HUES48 (cell line): Measurements from ENCODE around the gene SPDYE17.
"Not testable (repeated sequence)": the region's sequence is repeated elsewhere in the genome, so short reads cannot be mapped to it uniquely, and the experiment has no call there.

Source experiments
- H3K27ac ChIP-seq: one replicate; pipeline ENCODE4 v1.7.0; 2013; ENCODE audit warnings: low read depth, low read length, inconsistent platforms
- H3K27me3 ChIP-seq: 2 replicates; pipeline ENCODE4 v1.6.1; 2013; ENCODE audit warnings: mild to moderate bottlenecking, low read length; ENCODE audit not compliant: control insufficient read depth, insufficient read depth
- H3K36me3 ChIP-seq: 2 replicates; pipeline ENCODE4 v1.6.1; 2013; ENCODE audit warnings: low read length; ENCODE audit not compliant: control insufficient read depth, insufficient read depth
- H3K4me1 ChIP-seq: 2 replicates; pipeline ENCODE4 v1.6.1; 2013; ENCODE audit warnings: mild to moderate bottlenecking, low read length; ENCODE audit not compliant: control insufficient read depth, insufficient read depth
- H3K4me3 ChIP-seq: 2 replicates; pipeline ENCODE4 v1.5.1; 2013; ENCODE audit warnings: mild to moderate bottlenecking, low read depth, low read length
- H3K9ac ChIP-seq: 2 replicates; pipeline ENCODE4 v1.6.1; 2013; ENCODE audit warnings: mild to moderate bottlenecking, low read depth, low read length, moderate library complexity
- H3K9me3 ChIP-seq: 2 replicates; pipeline ENCODE4 v1.6.1; 2013; ENCODE audit warnings: low read length; ENCODE audit not compliant: control insufficient read depth, insufficient read depth

Gene SPDYE17

GRCh38 chr7:76983333-76983732 lies 48.8 kb downstream of the SPDYE17 start:
- H3K4me1 ChIP-seq, H3K9me3 ChIP-seq, H3K9ac ChIP-seq, H3K27ac ChIP-seq, H3K36me3 ChIP-seq, H3K27me3 ChIP-seq, H3K4me3 ChIP-seq: not testable (repeated sequence)

GRCh38 chr7:76982501-76982900 lies 49.7 kb downstream of the SPDYE17 start:
- not testable (repeated sequence) for H3K9ac ChIP-seq, H3K9me3 ChIP-seq, H3K36me3 ChIP-seq, H3K4me3 ChIP-seq, H3K4me1 ChIP-seq, H3K27ac ChIP-seq, H3K27me3 ChIP-seq

GRCh38 chr7:76981187-76981970 lies 50.8 kb downstream of the SPDYE17 start:
- H3K4me3 ChIP-seq, H3K27ac ChIP-seq, H3K9ac ChIP-seq, H3K27me3 ChIP-seq, H3K9me3 ChIP-seq, H3K36me3 ChIP-seq, H3K4me1 ChIP-seq: not testable (repeated sequence)

- not testable (repeated sequence) for H3K9me3 ChIP-seq, H3K4me3 ChIP-seq, H3K9ac ChIP-seq, H3K36me3 ChIP-seq, H3K27ac ChIP-seq, H3K4me1 ChIP-seq, H3K27me3 ChIP-seq
Measured at GRCh38 chr7:76980576-76980975, 51.6 kb downstream of the SPDYE17 start.

- not testable (repeated sequence) for H3K36me3 ChIP-seq, H3K27ac ChIP-seq, H3K9me3 ChIP-seq, H3K9ac ChIP-seq, H3K4me3 ChIP-seq, H3K27me3 ChIP-seq, H3K4me1 ChIP-seq
Measured at GRCh38 chr7:76977761-76978367, 54.3 kb downstream of the SPDYE17 start.

GRCh38 chr7:76974793-76975579 lies 57.2 kb downstream of the SPDYE17 start:
- H3K9me3 ChIP-seq, H3K4me1 ChIP-seq: not testable (repeated sequence)

GRCh38 chr7:76974336-76974735 lies 57.8 kb downstream of the SPDYE17 start:
- not testable (repeated sequence) for H3K9ac ChIP-seq, H3K9me3 ChIP-seq, H3K4me3 ChIP-seq, H3K36me3 ChIP-seq, H3K27me3 ChIP-seq, H3K4me1 ChIP-seq, H3K27ac ChIP-seq

More at GRCh38 chr7:76974793-76975579, 57.2 kb downstream of the SPDYE17 start:
- H3K9ac ChIP-seq, H3K36me3 ChIP-seq, H3K4me3 ChIP-seq, H3K27ac ChIP-seq, H3K27me3 ChIP-seq: not testable (repeated sequence)

- not testable (repeated sequence) for H3K9me3 ChIP-seq, H3K4me1 ChIP-seq, H3K27ac ChIP-seq, H3K27me3 ChIP-seq, H3K4me3 ChIP-seq, H3K9ac ChIP-seq, H3K36me3 ChIP-seq
Measured at GRCh38 chr7:76972391-76972790, 59.8 kb downstream of the SPDYE17 start.
